GM12878 (cell line): ENCODE data around the gene ING1. TPM values are rescaled to one million over a fixed set of nuclear protein-coding genes. Genes with fewer than 3 reads are reported as not detected.

Source experiments
- ATAC-seq: fragments of 200-7000 bp; cut with Tn5 transposase; 3 replicates; pipeline ENCODE4 v1.9.1; 2020; ENCODE audit warnings: mild to moderate bottlenecking, moderate library complexity
- BruUV-seq: library from RNA; stranded (reverse); fragments of 400-500 nt; replicated peaks from 2 replicates; lab custom pipeline; 2021; lab: Mats Ljungman, UMichigan
- CTCF ChIA-PET: fragments of 300-600 bp; sonication (Branson Sonifier 250); formaldehyde crosslinking; extraction: SDS; loops from one replicate; lab custom pipeline; 2021; ENCODE audit warnings: inconsistent platforms; lab: Yijun Ruan, JAX
- POLR2A ChIA-PET: fragments of 350-600 bp; formaldehyde crosslinking; extraction: SDS; loops from one replicate; lab custom pipeline; 2021; ENCODE audit warnings: inconsistent platforms; lab: Charles Lee
- RAD21 ChIA-PET: fragments of 300-600 bp; sonication (Branson Sonifier 250); formaldehyde crosslinking; loops from one replicate; lab custom pipeline; 2023; ENCODE audit warnings: antibody characterized with exemption; ENCODE audit not compliant: unreplicated experiment; lab: Charles Lee
- SMC1A ChIA-PET: fragments of 300-600 bp; sonication (Branson Sonifier 250); formaldehyde crosslinking; loops from one replicate; lab custom pipeline; 2023; ENCODE audit not compliant: unreplicated experiment, uncharacterized antibody; lab: Charles Lee
- DNase-seq: peaks from one replicate; pipeline ENCODE4 v3.0.0-alpha.2; 2011; ENCODE audit warnings: low read depth, low spot score
- FAIRE-seq: peaks from 3 replicates; lab custom pipeline; 2011; peaks lifted over from hg19 to GRCh38; lab: Jason Lieb, UNC
- H2AFZ ChIP-seq: 2 replicates; pipeline ENCODE4 v1.6.0; 2011; ENCODE audit warnings: low read depth, low read length, control low read depth; ENCODE audit not compliant: control insufficient read depth
- H3K27ac ChIP-seq: 2 replicates; pipeline ENCODE4 v1.5.1; 2011; ENCODE audit warnings: control low read depth; ENCODE audit not compliant: control insufficient read depth, insufficient read depth
- H3K27me3 ChIP-seq, 2 experiments: replicated peaks in 1 of 2; 2 replicates each; pipeline versions ENCODE4 v1.6.0 to v1.6.1; 2011; ENCODE audit warnings: low read length in 1 of 2; ENCODE audit not compliant: control insufficient read depth in 2 of 2, insufficient read depth in 2 of 2
- H3K36me3 ChIP-seq, 2 experiments: 2 replicates each; pipeline ENCODE4 v1.5.1; 2011; ENCODE audit warnings: low read length in 1 of 2; ENCODE audit not compliant: control insufficient read depth in 2 of 2, insufficient read depth in 2 of 2
- H3K4me1 ChIP-seq: 2 replicates; pipeline ENCODE4 v1.6.1; 2011; ENCODE audit warnings: mild to moderate bottlenecking, low read length, moderate library complexity, mixed read lengths; ENCODE audit not compliant: control insufficient read depth, insufficient read depth
- H3K4me2 ChIP-seq: 2 replicates; pipeline ENCODE4 v1.6.0; 2011; ENCODE audit warnings: control low read depth; ENCODE audit not compliant: control insufficient read depth, insufficient read depth
- H3K4me3 ChIP-seq: fragments of 200-600 bp; sonication (generic); 2 replicates; pipeline ENCODE4 v1.5.1; 2016
- H3K79me2 ChIP-seq: 2 replicates; pipeline ENCODE4 v1.6.0; 2011; ENCODE audit warnings: low read length; ENCODE audit not compliant: control insufficient read depth, insufficient read depth
- H3K9ac ChIP-seq: 2 replicates; pipeline ENCODE4 v1.8.0; 2011; ENCODE audit warnings: low read length, control low read depth, mixed read lengths; ENCODE audit not compliant: control insufficient read depth, insufficient read depth
- H3K9me3 ChIP-seq: replicated peaks from 3 replicates; pipeline ENCODE4 v1.5.1; 2011; ENCODE audit warnings: mild to moderate bottlenecking, low read length; ENCODE audit not compliant: control insufficient read depth, insufficient read depth
- H4K20me1 ChIP-seq: 2 replicates; pipeline ENCODE4 v1.6.0; 2011; ENCODE audit not compliant: control insufficient read depth, insufficient read depth
- CBFB ChIP-seq: IDR thresholded peaks from 2 replicates; pipeline ENCODE4 v1.6.1; 2016; ENCODE audit warnings: antibody characterized with exemption, low read depth
- EZH2 ChIP-seq: IDR thresholded peaks from 2 replicates; pipeline ENCODE4 v1.6.1; 2012; ENCODE audit warnings: low read depth, mild to moderate bottlenecking, control low read depth, inconsistent platforms, low read length, borderline replicate concordance; ENCODE audit not compliant: control insufficient read depth
- FOXK2 ChIP-seq: fragments of 450-650 bp; IDR thresholded peaks from 2 replicates; pipeline ENCODE4 v1.6.1; 2017; ENCODE audit warnings: mild to moderate bottlenecking, moderate library complexity
- HCFC1 ChIP-seq: fragments of 150-350 bp; IDR thresholded peaks from 2 replicates; pipeline ENCODE4 v1.6.1; 2014; ENCODE audit warnings: low read length
- NR2C1 ChIP-seq: fragments of 450-650 bp; IDR thresholded peaks from 2 replicates; pipeline ENCODE4 v1.6.1; 2017; ENCODE audit warnings: antibody characterized with exemption, mild to moderate bottlenecking, moderate library complexity
- TAF1 ChIP-seq: IDR thresholded peaks from 2 replicates; pipeline ENCODE4 v1.6.1; 2011; ENCODE audit warnings: mild to moderate bottlenecking, low read depth, low read length, borderline replicate concordance
- WRNIP1 ChIP-seq: IDR thresholded peaks from 2 replicates; pipeline ENCODE4 v1.6.1; 2011; ENCODE audit warnings: low read depth, low read length, improper control_type of control experiment, borderline replicate concordance
- WGBS: methylation state at CpG from one replicate; pipeline ENCODE4 v1.1.6; 2016; ENCODE audit warnings: low lambda C conversion rate; ENCODE audit not compliant: insufficient replicate concordance, insufficient coverage; ENCODE audit errors: missing lambda C conversion rate; 5-methylcytosine and 5-hydroxymethylcytosine counted together
- in situ Hi-C: fragments of 300-500 bp; cut with MboI; formaldehyde crosslinking; loops from 9 replicates; pipeline ENCODE4 v1.14.3; 2018; ENCODE audit warnings: mixed read lengths
- intact Hi-C: fragments of 100-400 bp; cut with micrococcal nuclease; formaldehyde crosslinking; loops from one replicate; pipeline ENCODE4 v1.14.2; 2022; ENCODE audit not compliant: unreplicated experiment
- polyA plus RNA-seq, 11 experiments: library from polyadenylated mRNA; depleted of rRNA in 4 of 11; unstranded in 6 of 11; stranded (reverse) in 5 of 11; fragments of >200 nt; fragmentation: Nextera tagmentation in 4 of 11; fragmentation: Illumina TruSeq in 1 of 11; extraction: Ambion mirVana in 4 of 11; extraction: Trizol in 1 of 11; gene quantifications; 1 replicate in 1 of 11; 2 replicates in 10 of 11; pipeline versions ENCODE4 v1.2.1 to v1.2.3, GENCODE V29; 2011 to 2016; ENCODE audit warnings: inconsistent platforms in 2 of 11, missing spikeins in 2 of 11, low read depth in 1 of 11
- total RNA-seq, 4 experiments: library from RNA; depleted of rRNA in 3 of 4; stranded (reverse); fragments of >200 nt in 3 of 4; fragmentation: Illumina TruSeq in 1 of 4; extraction: Trizol in 1 of 4; gene quantifications; 2 replicates each; pipeline versions ENCODE4 v1.2.1 to v1.2.3, GENCODE V29; 2013 to 2021
- TF ChIP-seq, protein P1 (sequence below): fragments of 450-650 bp; IDR thresholded peaks from 2 replicates; pipeline ENCODE4 v1.6.1; 2017; ENCODE audit warnings: borderline replicate concordance
- TF ChIP-seq, protein P2 (sequence below): fragments of 450-650 bp; IDR thresholded peaks from 2 replicates; pipeline ENCODE4 v1.6.1; 2018; ENCODE audit warnings: borderline replicate concordance, mild to moderate bottlenecking; ENCODE audit not compliant: partially characterized antibody

ING1 gene
- total and polyA plus RNA-seq, 10 of the 15 experiments (the other 5 are each of a cell fraction or from before 2014, with no cell fraction given) = 1.3 to 20.4 (median 13.1) TPM

DNA sequence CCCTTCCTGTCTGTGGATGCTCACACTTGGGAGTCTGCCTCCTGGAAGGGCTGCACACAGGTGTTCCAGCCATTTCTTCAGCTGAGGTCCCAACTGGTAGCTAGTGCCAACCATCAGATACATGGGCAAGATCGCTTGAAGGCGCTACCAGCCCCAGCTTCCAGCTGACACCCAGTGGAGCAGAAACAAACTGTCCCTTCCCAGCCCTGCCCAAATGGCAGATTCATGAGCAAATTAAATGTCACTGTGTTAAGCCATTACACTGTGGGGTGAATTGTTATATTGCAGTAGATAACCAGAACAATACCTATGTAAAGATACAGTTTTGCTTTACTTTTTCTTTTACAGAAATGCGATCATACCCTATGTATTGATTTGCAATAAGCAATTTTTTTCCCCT is 17.6 kb downstream of the ING1 start (continued):
- no peak for TF ChIP-seq TAF1
- TF ChIP-seq, protein P1, sequence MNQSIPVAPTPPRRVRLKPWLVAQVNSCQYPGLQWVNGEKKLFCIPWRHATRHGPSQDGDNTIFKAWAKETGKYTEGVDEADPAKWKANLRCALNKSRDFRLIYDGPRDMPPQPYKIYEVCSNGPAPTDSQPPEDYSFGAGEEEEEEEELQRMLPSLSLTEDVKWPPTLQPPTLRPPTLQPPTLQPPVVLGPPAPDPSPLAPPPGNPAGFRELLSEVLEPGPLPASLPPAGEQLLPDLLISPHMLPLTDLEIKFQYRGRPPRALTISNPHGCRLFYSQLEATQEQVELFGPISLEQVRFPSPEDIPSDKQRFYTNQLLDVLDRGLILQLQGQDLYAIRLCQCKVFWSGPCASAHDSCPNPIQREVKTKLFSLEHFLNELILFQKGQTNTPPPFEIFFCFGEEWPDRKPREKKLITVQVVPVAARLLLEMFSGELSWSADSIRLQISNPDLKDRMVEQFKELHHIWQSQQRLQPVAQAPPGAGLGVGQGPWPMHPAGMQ = no peak
- TF ChIP-seq EZH2 = no peak
- TF ChIP-seq CBFB = no peak
- no peak for TF ChIP-seq WRNIP1

DNA sequence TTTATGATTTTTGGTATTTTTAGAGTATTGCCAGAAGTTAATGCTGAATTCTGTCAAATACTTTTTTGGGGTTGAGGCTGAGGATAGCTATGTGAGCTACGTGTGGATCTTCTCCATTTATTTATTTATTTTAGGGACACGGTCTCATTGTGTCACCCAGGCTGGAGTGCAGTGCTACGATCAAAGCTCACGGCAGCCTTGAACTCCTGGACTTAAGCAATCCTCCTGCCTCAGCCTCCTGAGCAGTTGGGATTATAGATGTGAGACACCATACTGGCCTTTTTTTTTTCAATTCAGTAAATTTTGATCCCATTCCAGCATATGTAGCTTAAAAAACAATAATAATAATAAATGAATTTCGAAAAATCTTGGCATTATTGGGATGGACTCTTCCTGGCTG is 21.1 kb downstream of the ING1 start:
- no TSS peak for BruUV-seq
- ChIA-PET SMC1A (interaction anchor here (1.0 kb wide), 1 partner anchor 204 kb away, joined by 3 read pairs; no protein-coding TSS in a partner anchor), POLR2A (no interaction called here), RAD21 (interaction anchor here (0.5 kb wide), 1 partner anchor 24 kb away, joined by 3 read pairs; no protein-coding TSS in a partner anchor), CTCF (no interaction called here)
- no peak overlapping the region for H3K9ac ChIP-seq
- no peak overlapping the region for H3K27ac ChIP-seq
- 52% methylated on average over 5 of the region's 5 CpGs for WGBS
- H4K20me1 ChIP-seq = no peaks in the 10 kb centered on the region
- H2AFZ ChIP-seq = no peak overlapping the region
- H3K27me3 ChIP-seq = no peaks in the 10 kb centered on the region
- no peaks in the 10 kb centered on the region for H3K4me1 ChIP-seq
- H3K9me3 ChIP-seq = no peaks in the 10 kb centered on the region; the same call in 2 of the 3 replicates
- no peak for TF ChIP-seq FOXK2
- TF ChIP-seq HCFC1 = no peak
- TF ChIP-seq, protein P2, sequence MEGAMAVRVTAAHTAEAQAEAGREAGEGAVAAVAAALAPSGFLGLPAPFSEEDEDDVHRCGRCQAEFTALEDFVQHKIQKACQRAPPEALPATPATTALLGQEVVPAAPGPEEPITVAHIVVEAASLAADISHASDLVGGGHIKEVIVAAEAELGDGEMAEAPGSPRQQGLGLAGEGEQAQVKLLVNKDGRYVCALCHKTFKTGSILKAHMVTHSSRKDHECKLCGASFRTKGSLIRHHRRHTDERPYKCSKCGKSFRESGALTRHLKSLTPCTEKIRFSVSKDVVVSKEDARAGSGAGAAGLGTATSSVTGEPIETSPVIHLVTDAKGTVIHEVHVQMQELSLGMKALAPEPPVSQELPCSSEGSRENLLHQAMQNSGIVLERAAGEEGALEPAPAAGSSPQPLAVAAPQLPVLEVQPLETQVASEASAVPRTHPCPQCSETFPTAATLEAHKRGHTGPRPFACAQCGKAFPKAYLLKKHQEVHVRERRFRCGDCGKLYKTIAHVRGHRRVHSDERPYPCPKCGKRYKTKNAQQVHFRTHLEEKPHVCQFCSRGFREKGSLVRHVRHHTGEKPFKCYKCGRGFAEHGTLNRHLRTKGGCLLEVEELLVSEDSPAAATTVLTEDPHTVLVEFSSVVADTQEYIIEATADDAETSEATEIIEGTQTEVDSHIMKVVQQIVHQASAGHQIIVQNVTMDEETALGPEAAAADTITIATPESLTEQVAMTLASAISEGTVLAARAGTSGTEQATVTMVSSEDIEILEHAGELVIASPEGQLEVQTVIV = no peak
- TF ChIP-seq NR2C1 = no peak
- DNase-seq (no peak), ATAC-seq (no peak), FAIRE-seq (no peak)
- in situ Hi-C loops (no loop called here), intact Hi-C loops (no loop called here)
- H3K36me3 ChIP-seq = no peaks in the 10 kb centered on the region
- no peak overlapping the region for H3K4me3 ChIP-seq
- no peak overlapping the region for H3K4me2 ChIP-seq
- no peaks in the 10 kb centered on the region for H3K79me2 ChIP-seq
